SK-N-MC (cell line): Measurements from ENCODE around the gene GUF1.
"Not testable (repeated sequence)": the region's sequence is repeated elsewhere in the genome, so short reads cannot be mapped to it uniquely, and the experiment has no call there.

Experiments used
- DNase-seq: peaks from one replicate; pipeline ENCODE4 v3.0.0-alpha.2; 2011; ENCODE audit warnings: low read depth, low spot score
- H3K27ac ChIP-seq: fragments of 200-600 bp; sonication (generic); 2 replicates; pipeline ENCODE4 v1.5.1; 2016; ENCODE audit warnings: mixed run types
- H3K36me3 ChIP-seq: fragments of 200-600 bp; sonication (generic); 2 replicates; pipeline ENCODE4 v1.6.1; 2017; ENCODE audit warnings: antibody characterized with exemption, low read length, mixed read lengths; ENCODE audit not compliant: insufficient read depth
- H3K4me3 ChIP-seq: fragments of 200-600 bp; sonication (generic); 2 replicates; pipeline ENCODE4 v1.5.1; 2016
- H3K9ac ChIP-seq: fragments of 200-600 bp; sonication (generic); 2 replicates; pipeline ENCODE4 v1.8.0; 2017; ENCODE audit warnings: mixed run types, mixed read lengths; ENCODE audit not compliant: insufficient read length
- H3K9me3 ChIP-seq: fragments of 200-600 bp; sonication (generic); 2 replicates; pipeline ENCODE4 v1.6.1; 2017; ENCODE audit warnings: low read depth, mild to moderate bottlenecking, antibody characterized with exemption, low read length, moderate library complexity, mixed read lengths
- EZH2 ChIP-seq: fragments of 200-600 bp; sonication (generic); IDR thresholded peaks from one replicate; pipeline ENCODE4 v1.6.1; 2017; ENCODE audit warnings: antibody characterized with exemption
- FOXP2 ChIP-seq: optimal IDR thresholded peaks from 2 replicates; pipeline ENCODE3; 2011; ENCODE audit warnings: mild to moderate bottlenecking, moderate library complexity; ENCODE audit not compliant: insufficient read depth; ENCODE audit errors: extremely low read length, control extremely low read depth
- POLR2AphosphoS5 ChIP-seq: IDR thresholded peaks from 2 replicates; pipeline ENCODE4 v1.6.1; 2012; ENCODE audit warnings: mild to moderate bottlenecking, low read depth, low read length, borderline replicate concordance

GUF1 gene

GRCh38 chr4:44720371-44720770, 42.2 kb downstream of the GUF1 start:
- Histone ChIP-seq H3K9ac (no peak overlapping the region), H3K9me3 (no peaks in the 10 kb centered on the region), H3K4me3 (no peak overlapping the region), H3K27ac (no peak overlapping the region), H3K36me3 (peaks cover 11% of the 10 kb centered on the region; the same call in 1 of the 2 replicates)
- no peak for DNase-seq
- TF ChIP-seq POLR2AphosphoS5, result no peak
- TF ChIP-seq EZH2, result no peak
- no peak for TF ChIP-seq FOXP2

- Histone ChIP-seq H3K9ac (no peak overlapping the region), H3K4me3 (no peak overlapping the region), H3K36me3 (peaks cover 11% of the 10 kb centered on the region; the same call in 1 of the 2 replicates), H3K9me3 (no peaks in the 10 kb centered on the region), H3K27ac (no peak overlapping the region)
- no peak for DNase-seq
- no peak for TF ChIP-seq FOXP2
- no peak for TF ChIP-seq POLR2AphosphoS5
- no peak for TF ChIP-seq EZH2
Measured at GRCh38 chr4:44722001-44722400, 43.8 kb downstream of the GUF1 start.

DNA sequence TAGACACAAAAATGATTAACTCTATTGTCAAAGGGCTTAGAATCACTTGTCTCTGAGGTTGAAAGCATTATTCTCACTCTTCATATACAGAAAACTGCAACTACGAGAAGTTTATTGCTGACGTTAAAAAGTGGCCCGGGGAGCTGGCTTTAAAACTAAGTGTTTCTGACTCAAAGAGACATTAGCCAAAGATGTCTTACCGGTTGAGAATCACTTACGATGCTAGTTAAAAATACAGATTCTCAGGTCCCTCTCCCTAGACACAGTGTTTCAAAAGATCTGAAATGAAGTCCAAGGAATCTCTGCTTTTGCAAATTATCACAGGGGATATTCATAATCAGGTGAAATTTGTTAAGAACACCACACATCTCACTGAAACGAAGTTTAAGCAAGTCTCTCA, 46.9 kb downstream of the GUF1 start:
- H3K36me3 ChIP-seq, result peaks cover 3% of the 10 kb centered on the region; the same call in 1 of the 2 replicates
- DNase-seq, result no peak
- no peak for TF ChIP-seq POLR2AphosphoS5
- no peak for TF ChIP-seq EZH2
- no peak for TF ChIP-seq FOXP2
- H3K9me3 ChIP-seq, result no peaks in the 10 kb centered on the region
- H3K4me3 ChIP-seq, result peak overlapping the region; percentile 98
- no peak overlapping the region for H3K27ac ChIP-seq
- peak overlapping the region; percentile 92 for H3K9ac ChIP-seq

DNA sequence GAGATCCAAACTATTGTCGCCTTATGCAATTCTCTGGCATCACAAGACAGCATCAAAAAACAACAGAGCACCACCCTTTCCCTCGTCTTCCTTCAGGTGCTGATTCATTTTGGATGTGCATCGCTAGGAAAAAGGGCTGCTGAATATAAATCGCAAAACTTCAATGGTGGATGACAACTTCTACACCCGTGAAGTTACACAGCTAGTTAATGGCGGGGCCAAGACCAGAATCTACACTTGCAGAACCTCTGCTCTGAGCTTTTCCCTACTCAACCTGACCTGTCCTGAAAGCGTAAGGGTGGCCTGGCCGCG, 47.5 kb downstream of the GUF1 start:
- Histone ChIP-seq H3K9ac (peak overlapping the region; percentile 92), H3K27ac (no peak overlapping the region), H3K9me3 (no peaks in the 10 kb centered on the region), H3K4me3 (peak overlapping the region; percentile 98), H3K36me3 (no peaks in the 10 kb centered on the region)
- DNase-seq, result no peak
- TF ChIP-seq POLR2AphosphoS5 (no peak), EZH2 (no peak), FOXP2 (no peak)

DNA sequence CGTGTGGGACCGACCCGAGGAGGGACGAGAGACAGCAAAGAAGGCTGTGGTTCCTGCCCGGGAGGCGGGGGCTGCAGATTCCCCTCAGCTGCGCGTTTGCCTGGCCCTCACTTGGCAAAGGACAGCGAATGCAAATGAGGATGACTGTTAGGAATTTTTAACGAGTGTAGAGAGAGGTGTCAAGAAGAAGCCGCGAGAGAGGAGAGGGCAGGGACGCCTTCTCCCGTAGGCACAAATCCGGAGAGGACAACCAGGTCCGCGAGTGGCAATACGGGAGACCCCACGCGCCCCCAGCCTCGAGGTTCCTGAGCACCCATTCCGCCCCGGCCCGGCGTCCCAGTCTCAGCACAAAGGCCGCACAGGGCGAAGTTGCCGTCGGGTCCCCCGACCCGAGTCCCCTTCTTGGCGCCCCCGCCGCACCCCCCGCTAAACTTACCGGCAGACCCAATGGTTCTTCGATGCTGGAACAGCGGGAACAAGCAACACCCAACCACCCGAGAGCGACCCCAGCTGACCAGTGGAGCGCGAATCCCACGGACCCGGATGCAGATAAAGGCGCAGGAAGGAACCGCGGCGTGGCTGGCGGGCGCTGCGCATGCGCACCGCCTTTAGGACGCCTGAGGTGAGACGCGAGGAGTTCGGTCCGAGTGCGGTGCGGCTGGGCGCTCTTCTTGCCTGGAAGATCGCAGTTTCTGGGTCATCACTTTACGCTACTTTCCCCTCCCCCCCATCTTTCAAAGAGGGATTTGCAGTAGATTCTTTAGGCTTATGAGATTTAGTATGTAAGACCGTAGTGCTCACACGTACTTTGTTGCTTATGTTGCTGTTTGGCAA, 48.0 kb downstream of the GUF1 start, which contains the start of gene GNPDA2:
Gene GNPDA2 (minus strand): TSS at position 519 of the 834 bp plus-strand sequence. CDS start 4,349 bp downstream, outside the sequence.
- no peaks in the 10 kb centered on the region for H3K9me3 ChIP-seq
- no peak within 1 kb of the TSS for H3K27ac ChIP-seq
- H3K4me3 ChIP-seq, result peak within 1 kb of the TSS; percentile 98
- H3K9ac ChIP-seq, result peak within 1 kb of the TSS; percentile 92
- no peak for TF ChIP-seq EZH2
- no peak for TF ChIP-seq FOXP2
- peak; percentile 94 for TF ChIP-seq POLR2AphosphoS5
- no peaks in the 10 kb centered on the region for H3K36me3 ChIP-seq
- peak; percentile 18 for DNase-seq

GRCh38 chr4:44727471-44727870, 49.3 kb downstream of the GUF1 start:
- Histone ChIP-seq H3K27ac (no peak overlapping the region), H3K9ac (no peak overlapping the region), H3K36me3 (no peaks in the 10 kb centered on the region), H3K4me3 (no peak overlapping the region), H3K9me3 (no peaks in the 10 kb centered on the region)
- no peak for DNase-seq
- TF ChIP-seq EZH2 (no peak), FOXP2 (no peak), POLR2AphosphoS5 (no peak)

- not testable (repeated sequence) for H3K9ac ChIP-seq, DNase-seq, H3K27ac ChIP-seq, H3K9me3 ChIP-seq, H3K4me3 ChIP-seq, H3K36me3 ChIP-seq
Measured at GRCh38 chr4:44728694-44729093, 50.5 kb downstream of the GUF1 start.

DNA sequence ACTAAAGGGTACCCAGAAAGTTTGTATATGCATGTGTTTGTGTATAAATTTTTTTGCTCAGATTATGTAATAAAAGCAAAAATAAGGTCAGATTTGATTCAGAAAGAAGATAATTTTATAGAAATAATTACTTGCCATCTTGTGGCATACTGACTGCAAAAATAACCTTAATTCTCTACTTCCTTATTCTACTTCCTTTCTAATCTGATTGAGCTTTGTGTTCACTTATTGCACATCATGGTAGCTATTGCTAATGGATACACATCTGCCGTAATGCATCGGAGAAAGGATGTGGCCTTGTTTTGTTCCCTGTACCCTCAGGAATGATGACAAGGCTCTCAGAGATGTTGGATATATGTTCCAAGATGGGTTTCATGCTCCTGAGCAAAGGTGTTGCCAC, 58.7 kb downstream of the GUF1 start:
- no peaks in the 10 kb centered on the region for H3K9me3 ChIP-seq
- H3K36me3 ChIP-seq, result no peaks in the 10 kb centered on the region
- no peak overlapping the region for H3K4me3 ChIP-seq
- TF ChIP-seq FOXP2 (no peak), POLR2AphosphoS5 (no peak), EZH2 (no peak)
- no peak for DNase-seq
- no peak overlapping the region for H3K27ac ChIP-seq
- H3K9ac ChIP-seq, result peak overlapping the region; percentile 32

DNA sequence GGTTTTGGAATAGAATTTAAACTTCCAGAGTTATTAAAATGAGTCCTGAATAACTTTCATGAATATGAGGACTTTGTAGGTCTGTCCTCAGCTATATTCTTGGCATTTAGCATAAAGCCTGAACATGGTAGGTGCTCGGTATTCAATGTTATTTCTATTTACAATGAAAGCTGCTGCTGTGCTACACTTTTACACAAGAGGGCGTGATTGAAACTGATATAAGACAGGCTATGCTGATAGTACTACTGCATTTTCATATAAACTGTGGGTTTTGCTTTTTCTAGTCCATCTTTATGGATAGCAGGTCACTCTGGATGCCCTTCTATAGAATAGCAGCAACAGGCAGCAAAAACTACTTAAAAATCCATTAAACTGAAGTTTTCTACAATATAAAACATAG, 60.4 kb downstream of the GUF1 start:
- Histone ChIP-seq H3K9ac (no peak overlapping the region), H3K27ac (no peak overlapping the region), H3K36me3 (no peaks in the 10 kb centered on the region), H3K9me3 (no peaks in the 10 kb centered on the region), H3K4me3 (no peak overlapping the region)
- DNase-seq, result no peak
- TF ChIP-seq EZH2 (no peak), FOXP2 (no peak), POLR2AphosphoS5 (no peak)
